Colonic mucosa (tissue), 4 donors: Measurements from ENCODE around the gene NR1D2. TPM values are rescaled to one million over a fixed set of nuclear protein-coding genes. Genes with fewer than 3 reads are reported as not detected.

ENCODE experiments used
- DNase-seq: peaks from one replicate; pipeline ENCODE4 v3.0.0-alpha.2; 2020
- H3K27ac ChIP-seq: fragments of 200-600 bp; one replicate; pipeline ENCODE4 v1.8.0; 2021
- H3K27me3 ChIP-seq: fragments of 200-600 bp; one replicate; pipeline ENCODE4 v1.8.0; 2021
- H3K36me3 ChIP-seq: fragments of 200-600 bp; one replicate; pipeline ENCODE4 v1.8.0; 2021
- H3K4me1 ChIP-seq: fragments of 200-600 bp; one replicate; pipeline ENCODE4 v1.8.0; 2021; ENCODE audit warnings: mild to moderate bottlenecking
- H3K4me3 ChIP-seq: fragments of 200-600 bp; one replicate; pipeline ENCODE4 v1.8.0; 2021
- H3K9ac ChIP-seq, 2 donors: one replicate each; pipeline ENCODE4 v1.7.0; 2013; ENCODE audit warnings: control low read depth in 2 of 2, low read depth in 2 of 2, low read length in 2 of 2
- H3K9me3 ChIP-seq: fragments of 200-600 bp; one replicate; pipeline ENCODE4 v1.8.0; 2021
- CTCF ChIP-seq: fragments of 200-600 bp; IDR thresholded peaks from one replicate; pipeline ENCODE4 v1.8.0; 2022; ENCODE audit warnings: antibody characterized with exemption, mild to moderate bottlenecking
- intact Hi-C: fragments of 100-400 bp; cut with DNase I; formaldehyde crosslinking; loops from one replicate; pipeline ENCODE4 v1.14.1; 2022
- total RNA-seq, 2 donors: library from RNA; stranded (reverse); fragmentation: NEBNext Ultra II Directional in 1 of 2; extraction: Animal tissue kit (Norgen Biotek cat#: 25700) in 1 of 2; gene quantifications; one replicate each; pipeline ENCODE4 v1.2.1, GENCODE V29; 2021
- donor health status: healthy.
- donor health status: DM: no; HTN: no; CAD: no.
- donor health status: DM: no; HTN: no; CAD: no.

Gene NR1D2
- total RNA-seq, 2 donors from 2014 or later: 9.8 to 41.9 TPM

- DNase-seq: no peak
- H3K4me3 ChIP-seq: no peak overlapping the region
- H3K27me3 ChIP-seq: no peaks in the 10 kb centered on the region
- H3K36me3 ChIP-seq: no peaks in the 10 kb centered on the region
- intact Hi-C loops: no loop called here
- no peak overlapping the region for H3K9ac ChIP-seq
- H3K9me3 ChIP-seq: no peaks in the 10 kb centered on the region
- TF ChIP-seq CTCF: no peak
- H3K4me1 ChIP-seq: peaks cover 8% of the 10 kb centered on the region
- no peak overlapping the region for H3K27ac ChIP-seq
Measured at GRCh38 chr3:23960649-23961048, 15.6 kb downstream of the NR1D2 start.

GRCh38 chr3:23961066-23961465 lies 16.0 kb downstream of the NR1D2 start:
- no peak overlapping the region for H3K27ac ChIP-seq
- no peak overlapping the region for H3K9ac ChIP-seq
- intact Hi-C loops: no loop called here
- no peaks in the 10 kb centered on the region for H3K9me3 ChIP-seq
- no peak overlapping the region for H3K4me3 ChIP-seq
- no peak for DNase-seq
- no peaks in the 10 kb centered on the region for H3K27me3 ChIP-seq
- no peak for TF ChIP-seq CTCF
- H3K36me3 ChIP-seq: no peaks in the 10 kb centered on the region
- peaks cover 8% of the 10 kb centered on the region for H3K4me1 ChIP-seq

- intact Hi-C loops: no loop called here
Measured at GRCh38 chr3:23961913-23962312, 16.8 kb downstream of the NR1D2 start.

GRCh38 chr3:23964537-23965235 lies 19.6 kb downstream of the NR1D2 start:
- intact Hi-C loops: no loop called here
- DNase-seq: no peak
- Histone ChIP-seq H3K27me3 (no peaks in the 10 kb centered on the region), H3K9ac (no peak overlapping the region), H3K4me3 (no peak overlapping the region), H3K36me3 (no peaks in the 10 kb centered on the region), H3K4me1 (no peaks in the 10 kb centered on the region), H3K9me3 (no peaks in the 10 kb centered on the region), H3K27ac (no peak overlapping the region)
- no peak for TF ChIP-seq CTCF

More at GRCh38 chr3:23961913-23962312, 16.8 kb downstream of the NR1D2 start:
- no peak overlapping the region for H3K9ac ChIP-seq
- H3K4me3 ChIP-seq: no peak overlapping the region
- H3K9me3 ChIP-seq: no peaks in the 10 kb centered on the region
- TF ChIP-seq CTCF: no peak
- no peak overlapping the region for H3K27ac ChIP-seq
- no peaks in the 10 kb centered on the region for H3K36me3 ChIP-seq
- H3K27me3 ChIP-seq: no peaks in the 10 kb centered on the region
- peaks cover 8% of the 10 kb centered on the region for H3K4me1 ChIP-seq
- DNase-seq: no peak

- Histone ChIP-seq H3K27ac (no peak overlapping the region), H3K36me3 (no peaks in the 10 kb centered on the region), H3K27me3 (no peaks in the 10 kb centered on the region), H3K4me1 (no peaks in the 10 kb centered on the region), H3K9ac (no peak overlapping the region), H3K9me3 (no peaks in the 10 kb centered on the region), H3K4me3 (no peak overlapping the region)
- no peak for DNase-seq
- intact Hi-C loops: no loop called here
- no peak for TF ChIP-seq CTCF
Measured at GRCh38 chr3:23966328-23966727, 21.2 kb downstream of the NR1D2 start.
